Keratinocyte (primary cell): Measurements from ENCODE around the gene OPN1MW.
"Not testable (repeated sequence)": the region's sequence is repeated elsewhere in the genome, so short reads cannot be mapped to it uniquely, and the experiment has no call there.

Source experiments
- CTCF ChIP-seq, 3 experiments: IDR thresholded peaks in 1 of 3; conservative IDR thresholded peaks in 1 of 3; optimal IDR thresholded peaks in 1 of 3; 2 replicates in 2 of 3; 3 replicates in 1 of 3; pipeline versions ENCODE3 to v1.5.1; 2011; ENCODE audit warnings: low read length in 3 of 3, mild to moderate bottlenecking in 3 of 3, moderate library complexity in 2 of 3, control low read depth in 1 of 3, inconsistent platforms in 1 of 3; ENCODE audit not compliant: insufficient read depth in 2 of 3; ENCODE audit errors: extremely low read depth in 1 of 3
- EZH2 ChIP-seq: IDR thresholded peaks from one replicate; pipeline ENCODE4 v1.6.1; 2012; ENCODE audit warnings: inconsistent platforms, mild to moderate bottlenecking, low read length, moderate library complexity

- TF ChIP-seq CTCF (optimal IDR thresholded peaks at IDR 0.05 in 1 of 3, IDR thresholded peaks at IDR 0.05 in 1 of 3, conservative IDR thresholded peaks at IDR 0.05 in 1 of 3; ENCODE audit: extremely low read depth in 1 of 3, insufficient read depth in 2 of 3, low read length in 3 of 3); EZH2: not testable (repeated sequence)
These were observed 17.5 kb upstream of the OPN1MW start for GRCh38 chrX:154164902-154165301.
